ENCODE results near the gene TNFRSF8.
A peak's percentile ranks its signal among the peaks of the same experiment; 100 is the strongest.
"Not testable (repeated sequence)": the region's sequence is repeated elsewhere in the genome, so short reads cannot be mapped to it uniquely, and the experiment has no call there.

The TNFRSF8 gene

DNA sequence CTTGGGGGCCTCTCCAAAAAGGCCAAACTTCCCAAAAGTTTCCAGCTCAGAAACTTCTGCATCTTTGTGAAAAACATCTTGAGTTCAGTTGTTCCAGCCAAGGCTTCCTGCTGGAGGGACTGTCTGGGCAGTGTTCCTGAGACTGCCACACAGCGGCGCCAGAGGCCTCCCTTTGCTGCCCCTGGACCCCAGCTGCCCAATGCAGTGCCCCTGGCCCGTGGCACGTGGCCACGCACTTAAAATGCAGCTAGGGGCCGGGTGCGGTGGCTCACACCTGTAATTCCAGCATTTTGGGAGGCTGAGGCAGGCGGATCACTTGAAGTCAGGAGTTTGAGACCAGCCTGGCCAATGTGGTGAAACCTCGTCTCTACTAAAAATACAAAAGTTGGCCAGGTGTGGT lies 43.8 kb downstream of the TNFRSF8 start:
- H3K27ac ChIP-seq, H3K4me3 ChIP-seq: not testable (repeated sequence)

- Histone ChIP-seq H3K27ac (no peak overlapping the region), H3K4me3 (no peak overlapping the region)
Measured at GRCh38 chr1:12107718-12108117, 44.6 kb downstream of the TNFRSF8 start.

DNA sequence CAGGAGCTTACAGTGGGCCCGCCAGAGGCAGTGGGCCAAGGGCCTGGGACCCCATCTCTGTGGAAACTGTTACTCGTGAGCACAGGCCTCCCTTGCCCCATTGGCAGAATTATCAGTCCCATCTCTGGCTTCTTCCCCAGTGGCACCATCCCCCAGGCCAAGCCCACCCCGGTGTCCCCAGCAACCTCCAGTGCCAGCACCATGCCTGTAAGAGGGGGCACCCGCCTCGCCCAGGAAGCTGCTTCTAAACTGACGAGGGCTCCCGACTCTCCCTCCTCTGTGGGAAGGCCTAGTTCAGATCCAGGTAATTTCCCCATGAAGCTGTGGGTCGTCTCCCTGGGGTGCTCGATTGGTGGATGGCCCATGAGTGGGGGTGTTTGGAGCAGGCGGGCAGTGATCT lies 46.8 kb downstream of the TNFRSF8 start:
- no peak overlapping the region for H3K4me3 ChIP-seq

DNA sequence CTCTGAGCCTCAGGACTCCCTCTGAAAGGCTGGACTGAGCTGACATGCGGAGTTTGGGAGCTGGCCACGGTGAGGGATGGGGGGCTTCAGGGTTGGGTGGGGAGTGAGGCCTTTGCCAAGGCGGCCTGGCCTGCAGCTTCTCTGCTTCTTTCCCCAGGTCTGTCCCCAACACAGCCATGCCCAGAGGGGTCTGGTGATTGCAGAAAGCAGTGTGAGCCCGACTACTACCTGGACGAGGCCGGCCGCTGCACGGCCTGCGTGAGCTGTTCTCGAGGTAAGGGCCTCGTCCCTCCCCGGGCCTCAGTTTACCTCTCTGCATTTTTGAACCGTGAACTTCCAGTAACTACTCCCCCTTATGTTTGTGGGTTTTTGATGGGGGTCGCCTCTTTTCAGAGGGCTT lies 48.6 kb downstream of the TNFRSF8 start:
- H3K27ac ChIP-seq = no peak overlapping the region
- H3K4me3 ChIP-seq = no peak overlapping the region

More for the DNA sequence above, 46.8 kb downstream of the TNFRSF8 start:
- H3K27ac ChIP-seq = no peak overlapping the region

DNA sequence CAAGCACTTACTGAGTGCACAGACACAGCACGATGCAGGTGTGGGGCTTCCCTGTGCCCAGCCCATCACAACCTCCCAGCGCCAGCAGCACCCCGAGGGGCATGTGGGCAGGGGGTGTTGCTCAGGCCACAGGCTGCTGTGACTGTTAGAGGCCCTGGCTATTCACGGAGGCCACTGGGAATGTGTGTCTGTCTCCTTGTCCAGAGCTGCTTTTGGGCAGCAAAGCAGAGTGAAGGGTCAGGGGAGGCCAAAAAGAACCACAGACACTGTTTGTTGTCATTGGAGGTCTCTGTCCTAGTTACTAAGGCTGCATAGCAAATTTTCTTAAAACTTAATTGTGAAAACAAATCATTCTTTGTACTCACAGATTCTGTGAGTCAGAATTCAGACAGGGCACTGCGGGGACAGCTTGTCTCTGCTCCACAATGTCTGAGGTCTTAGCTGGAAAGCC lies 49.6 kb downstream of the TNFRSF8 start:
- Histone ChIP-seq H3K4me3 (no peak overlapping the region), H3K27ac (no peak overlapping the region)

- Histone ChIP-seq H3K4me3 (no peak overlapping the region), H3K27ac (peak overlapping the region in 2 of 21 experiments; percentile 40 to 41)
Measured at GRCh38 chr1:12113433-12114339, 50.6 kb downstream of the TNFRSF8 start.

- no peak overlapping the region for H3K27ac ChIP-seq
Measured at GRCh38 chr1:12114340-12114683, 51.2 kb downstream of the TNFRSF8 start.

GRCh38 chr1:12114916-12115315 lies 51.8 kb downstream of the TNFRSF8 start:
- Histone ChIP-seq H3K4me3 (no peak overlapping the region), H3K27ac (no peak overlapping the region)

More at GRCh38 chr1:12114340-12114683, 51.2 kb downstream of the TNFRSF8 start:
- H3K4me3 ChIP-seq = no peak overlapping the region

DNA sequence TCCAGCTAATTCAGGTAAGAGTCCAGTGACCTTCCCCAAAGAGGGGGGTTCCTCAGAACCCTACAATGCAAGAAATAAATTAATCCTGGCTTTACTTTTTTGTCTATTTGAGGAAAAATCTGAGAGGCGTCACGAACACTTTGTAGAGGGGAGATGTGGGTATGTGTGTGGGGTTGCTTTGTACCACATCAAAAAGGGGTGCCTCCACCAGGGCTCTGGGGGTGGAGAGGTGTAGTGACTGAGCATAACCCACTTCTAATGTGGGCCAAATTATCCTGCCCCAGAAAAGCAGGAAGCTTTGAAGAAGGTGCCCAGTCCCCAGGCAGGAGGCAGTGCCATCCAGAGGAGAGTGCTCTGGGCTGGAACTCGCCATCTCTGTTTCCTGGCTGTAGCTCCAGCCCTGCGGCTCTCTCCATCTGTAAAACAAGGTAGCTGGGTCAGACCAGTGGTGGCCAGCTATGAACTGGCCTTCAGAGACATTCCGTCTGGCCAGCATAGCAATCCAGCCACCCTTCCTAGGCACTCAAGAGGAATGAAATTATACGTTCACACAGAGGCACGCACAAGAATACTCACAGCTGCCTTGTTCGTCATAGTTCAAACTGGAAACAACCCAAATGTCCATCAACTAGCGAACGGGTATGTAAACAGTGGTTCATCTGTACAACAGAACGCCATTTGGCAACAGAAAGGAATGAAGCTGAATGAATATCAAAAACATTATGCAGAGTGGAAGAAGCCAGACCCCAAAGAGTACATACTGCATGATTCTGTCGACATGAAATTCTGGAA lies 58.3 kb downstream of the TNFRSF8 start:
- no peak overlapping the region for H3K27ac ChIP-seq
- H3K4me3 ChIP-seq = no peak overlapping the region

DNA sequence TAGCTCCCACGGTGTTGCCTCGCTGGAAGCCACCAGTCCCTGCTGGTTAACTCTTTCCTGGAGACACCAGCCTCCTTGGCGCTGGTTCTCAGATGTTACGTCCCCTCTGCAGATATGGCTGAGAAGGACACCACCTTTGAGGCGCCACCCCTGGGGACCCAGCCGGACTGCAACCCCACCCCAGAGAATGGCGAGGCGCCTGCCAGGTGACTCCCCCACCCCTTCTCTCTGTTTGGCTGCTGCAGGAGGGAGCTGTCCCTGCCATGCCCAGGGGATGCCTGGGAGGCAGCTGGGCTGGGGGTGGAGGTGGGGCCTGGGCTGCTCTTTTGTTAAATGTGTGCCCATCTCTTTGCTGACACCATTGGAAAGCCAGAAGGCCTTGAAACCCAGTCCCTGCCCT lies 60.1 kb downstream of the TNFRSF8 start:
- H3K4me3 ChIP-seq = no peak overlapping the region

DNA sequence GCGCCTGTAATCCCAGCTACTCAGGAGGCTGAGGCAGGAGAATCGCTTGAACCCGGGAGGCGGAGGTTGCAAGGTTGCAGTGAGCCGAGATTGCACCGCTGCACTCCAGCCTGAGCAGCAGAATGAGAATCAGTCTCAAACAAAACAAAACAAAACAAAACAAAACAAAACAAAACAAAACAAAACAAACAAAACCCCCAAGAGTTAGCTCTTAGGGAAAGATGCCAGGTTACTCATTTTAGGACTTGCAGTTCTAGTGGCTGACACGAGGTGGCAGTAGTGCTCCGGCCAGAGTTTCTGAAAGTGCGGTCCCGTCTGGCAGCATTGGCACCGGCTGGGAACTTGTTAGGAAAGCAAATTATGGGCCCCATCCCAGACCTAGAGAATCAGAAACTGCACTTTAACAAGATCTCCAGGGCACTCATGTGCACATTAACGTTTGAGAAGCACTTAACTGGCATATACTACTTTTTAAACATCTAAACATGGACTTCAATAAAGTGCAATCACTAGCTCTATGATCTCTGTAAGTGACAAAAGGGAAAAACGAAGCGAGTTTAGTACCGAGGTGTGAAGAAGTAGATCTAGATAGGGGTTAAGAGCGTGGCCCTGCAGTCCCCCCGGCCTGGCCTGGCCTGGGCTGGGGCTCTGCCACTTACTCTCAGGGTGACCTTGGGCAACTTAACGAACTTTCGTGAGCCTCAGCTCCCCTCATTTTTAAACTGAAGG lies 61.8 kb downstream of the TNFRSF8 start:
- H3K4me3 ChIP-seq = no peak overlapping the region

More for the DNA sequence above, 60.1 kb downstream of the TNFRSF8 start:
- no peak overlapping the region for H3K27ac ChIP-seq

GRCh38 chr1:12125422-12126355 lies 62.6 kb downstream of the TNFRSF8 start:
- H3K27ac ChIP-seq = peak overlapping the region in 15 of 21 experiments; percentile 4 to 73 (median 46)
- H3K4me3 ChIP-seq = no peak overlapping the region

More for the DNA sequence above, 61.8 kb downstream of the TNFRSF8 start:
- peak overlapping the region in 14 of 21 experiments; percentile 4 to 73 (median 49) for H3K27ac ChIP-seq

DNA sequence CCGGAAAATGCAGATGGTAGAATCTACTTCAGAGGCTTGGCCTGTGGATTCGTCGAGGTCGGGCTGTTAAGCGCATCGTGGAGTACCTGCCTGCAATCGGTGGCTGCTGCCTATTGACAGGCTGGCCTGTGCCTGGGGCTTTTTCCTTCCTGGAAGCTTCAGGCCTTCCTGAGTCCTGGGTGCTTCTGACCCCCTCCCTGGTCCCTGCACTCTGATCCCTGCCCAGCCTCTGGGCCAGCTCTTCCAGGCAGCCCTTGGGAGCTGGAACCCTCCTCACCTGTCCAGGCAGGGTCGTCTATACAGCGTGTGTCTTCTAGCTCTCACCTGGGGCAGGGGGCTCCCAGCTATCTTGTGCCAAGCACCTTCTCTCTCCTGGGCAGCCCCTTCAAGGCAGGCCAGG lies 63.7 kb downstream of the TNFRSF8 start:
- no peak overlapping the region for H3K4me3 ChIP-seq
- H3K27ac ChIP-seq = peak overlapping the region in 5 of 21 experiments; percentile 0 to 73 (median 52)

- peak overlapping the region in 2 of 21 experiments; percentile 52 to 67 for H3K27ac ChIP-seq
- no peak overlapping the region for H3K4me3 ChIP-seq
Measured at GRCh38 chr1:12127206-12127810, 64.2 kb downstream of the TNFRSF8 start.

DNA sequence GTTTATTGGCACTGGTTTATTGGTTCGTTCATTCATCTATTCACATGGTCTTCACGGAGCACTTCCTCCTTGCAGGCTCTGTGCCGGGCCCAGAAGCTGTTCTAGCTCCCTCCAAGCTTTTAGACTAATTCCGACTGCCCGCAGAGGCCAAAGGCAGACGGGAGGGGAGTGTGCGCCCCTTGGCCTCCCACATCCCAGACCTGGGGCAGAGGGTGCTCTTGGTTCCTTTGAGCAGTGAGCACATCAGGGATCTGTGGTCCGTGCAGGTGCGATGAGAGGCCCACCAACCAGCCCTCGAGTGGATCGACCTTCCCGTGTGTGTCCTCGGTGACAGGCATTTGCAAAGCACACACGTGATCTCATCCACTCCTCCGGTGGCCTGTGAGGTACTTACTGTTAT lies 65.0 kb downstream of the TNFRSF8 start:
- H3K27ac ChIP-seq = peak overlapping the region in 2 of 21 experiments; percentile 52 to 63
- no peak overlapping the region for H3K4me3 ChIP-seq

DNA sequence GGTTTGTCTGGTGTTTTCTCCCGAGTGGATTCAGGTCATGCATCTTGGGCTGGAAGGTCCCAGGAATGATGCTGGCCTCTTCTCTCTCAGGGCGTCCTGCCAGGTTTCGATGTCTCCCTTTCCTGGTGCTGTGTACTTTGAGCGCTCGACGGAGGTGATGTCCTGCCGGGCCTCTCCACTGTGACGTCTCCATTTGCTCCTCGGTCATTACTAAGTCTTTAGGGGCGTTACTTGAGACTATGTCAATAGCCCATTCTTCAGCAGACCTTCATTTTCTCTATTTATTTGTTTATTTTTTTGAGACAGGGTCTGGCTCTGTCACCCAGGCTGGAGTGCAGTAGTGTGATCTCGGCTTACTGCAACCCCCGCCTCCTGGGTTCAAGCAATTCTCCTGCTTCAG lies 66.5 kb downstream of the TNFRSF8 start:
- no peak overlapping the region for H3K27ac ChIP-seq
- H3K4me3 ChIP-seq = no peak overlapping the region

DNA sequence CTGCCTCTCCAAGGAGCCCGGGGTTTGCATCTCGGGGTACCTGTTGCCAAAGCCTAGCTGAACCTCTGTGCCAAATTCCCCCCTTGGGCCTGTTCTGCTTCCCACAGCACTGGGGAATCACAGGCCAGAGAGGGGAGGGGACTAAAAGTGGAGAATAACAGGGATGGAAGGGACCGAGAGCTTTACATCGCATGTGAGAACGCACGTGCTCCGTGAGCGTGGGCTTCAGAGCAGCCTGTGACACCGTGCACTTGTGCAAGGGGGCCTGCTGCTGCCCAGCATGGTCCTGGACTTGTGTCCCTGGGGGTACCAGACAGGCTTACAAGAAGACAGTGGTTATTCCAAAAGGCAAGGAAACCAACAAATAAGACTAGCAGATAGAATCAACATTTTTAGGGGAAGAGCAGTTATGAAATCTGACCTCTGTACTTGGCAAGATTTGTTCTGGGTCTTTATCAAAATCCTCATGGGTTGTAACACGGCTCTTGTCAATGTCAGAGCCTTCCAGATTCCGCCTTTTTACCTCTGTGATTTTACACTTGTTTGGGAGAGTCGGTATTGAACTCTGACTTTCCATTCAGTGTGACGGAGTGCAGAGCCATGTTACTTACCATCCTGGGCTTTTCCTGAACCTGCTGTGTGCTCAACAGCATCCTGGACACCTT lies 67.5 kb downstream of the TNFRSF8 start:
- Histone ChIP-seq H3K27ac (peak overlapping the region in 1 of 21 experiments; percentile 71), H3K4me3 (no peak overlapping the region)

GRCh38 chr1:12132078-12132477 lies 69.0 kb downstream of the TNFRSF8 start:
- Histone ChIP-seq H3K27ac (peak overlapping the region in 15 of 21 experiments; percentile 1 to 77 (median 32)), H3K4me3 (no peak overlapping the region)
